ENCODE results near the gene CIPC.

DNA sequence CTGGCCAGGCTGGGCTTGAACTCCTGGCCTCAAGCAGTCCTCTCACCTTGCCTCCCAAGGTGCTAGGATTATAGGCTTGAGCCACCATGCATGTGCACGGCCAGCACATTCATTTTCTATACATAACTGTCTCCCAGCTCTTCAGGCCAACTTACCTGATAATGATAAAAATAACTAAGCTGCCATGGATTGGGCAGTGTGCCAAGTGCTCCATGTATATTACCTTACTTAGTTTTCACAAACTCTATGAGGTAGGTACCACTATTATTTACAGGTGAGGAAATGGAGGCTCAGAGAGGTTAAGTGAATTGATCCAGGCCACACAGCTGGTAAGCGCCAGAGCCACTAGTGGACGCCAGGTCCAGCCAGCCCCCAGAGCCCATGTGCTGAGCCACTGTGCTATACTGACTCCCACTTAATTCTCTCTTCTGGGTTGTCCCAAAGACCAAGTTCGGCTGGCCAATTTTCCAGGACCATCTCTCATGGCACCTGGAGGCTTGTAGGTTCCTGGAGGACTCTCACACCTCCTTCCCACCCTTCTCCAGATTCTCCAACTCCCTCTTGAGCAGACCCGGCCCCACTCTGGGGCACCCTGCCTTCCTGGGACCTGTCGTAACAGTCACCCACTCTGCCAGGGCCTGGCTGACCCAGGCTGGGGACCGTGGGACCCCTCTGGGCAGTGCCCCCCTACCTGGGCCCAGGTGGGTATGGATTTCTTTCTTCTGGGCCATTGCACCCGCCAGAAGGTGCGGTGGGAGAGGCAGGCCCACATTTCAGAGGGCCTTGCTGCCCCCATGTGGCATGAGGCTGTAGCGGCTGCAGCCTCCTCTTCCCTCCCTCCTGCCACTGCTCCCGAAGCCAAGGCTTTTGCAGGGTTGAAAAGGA lies 30.2 kb upstream of the CIPC start:
- TF ChIP-seq EP300 (IDR thresholded peaks at IDR 0.05) (no peak), POLR2A (IDR thresholded peaks at IDR 0.05; ENCODE audit: low read depth) (no peak), POLR2AphosphoS5 (IDR thresholded peaks at IDR 0.05) (peak in 1 of 2 donors; percentile 51)
- TF ChIP-seq, protein P1, sequence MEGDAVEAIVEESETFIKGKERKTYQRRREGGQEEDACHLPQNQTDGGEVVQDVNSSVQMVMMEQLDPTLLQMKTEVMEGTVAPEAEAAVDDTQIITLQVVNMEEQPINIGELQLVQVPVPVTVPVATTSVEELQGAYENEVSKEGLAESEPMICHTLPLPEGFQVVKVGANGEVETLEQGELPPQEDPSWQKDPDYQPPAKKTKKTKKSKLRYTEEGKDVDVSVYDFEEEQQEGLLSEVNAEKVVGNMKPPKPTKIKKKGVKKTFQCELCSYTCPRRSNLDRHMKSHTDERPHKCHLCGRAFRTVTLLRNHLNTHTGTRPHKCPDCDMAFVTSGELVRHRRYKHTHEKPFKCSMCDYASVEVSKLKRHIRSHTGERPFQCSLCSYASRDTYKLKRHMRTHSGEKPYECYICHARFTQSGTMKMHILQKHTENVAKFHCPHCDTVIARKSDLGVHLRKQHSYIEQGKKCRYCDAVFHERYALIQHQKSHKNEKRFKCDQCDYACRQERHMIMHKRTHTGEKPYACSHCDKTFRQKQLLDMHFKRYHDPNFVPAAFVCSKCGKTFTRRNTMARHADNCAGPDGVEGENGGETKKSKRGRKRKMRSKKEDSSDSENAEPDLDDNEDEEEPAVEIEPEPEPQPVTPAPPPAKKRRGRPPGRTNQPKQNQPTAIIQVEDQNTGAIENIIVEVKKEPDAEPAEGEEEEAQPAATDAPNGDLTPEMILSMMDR (IDR thresholded peaks at IDR 0.05): peak; percentile 84 to 92 (median 91)

All from esophagus muscularis mucosa (tissue), 4 donors.